Mesothelial cell of epicardium (in vitro differentiated cells): ENCODE measurements around the gene JAM3. TPM values are rescaled to one million over a fixed set of nuclear protein-coding genes. Genes with fewer than 3 reads are reported as not detected.

Experiments used
- DNase-seq, 2 experiments: peaks; one replicate each; pipeline ENCODE4 v3.0.0; 2021; ENCODE audit warnings: low spot score in 2 of 2; ENCODE audit not compliant: unreplicated experiment in 2 of 2
- H3K27ac Mint-ChIP-seq: 2 replicates; pipeline ENCODE4 v1.8.0; 2021; ENCODE audit warnings: mixed read lengths
- H3K27me3 Mint-ChIP-seq: 2 replicates; pipeline ENCODE4 v1.8.0; 2021; ENCODE audit warnings: low read depth, mixed read lengths
- H3K36me3 Mint-ChIP-seq: 2 replicates; pipeline ENCODE4 v1.8.0; 2021; ENCODE audit warnings: mixed read lengths
- H3K4me1 Mint-ChIP-seq: 2 replicates; pipeline ENCODE4 v1.8.0; 2021; ENCODE audit warnings: mixed read lengths
- H3K4me3 Mint-ChIP-seq: 2 replicates; pipeline ENCODE4 v1.8.0; 2021; ENCODE audit warnings: mild to moderate bottlenecking, moderate library complexity, mixed read lengths
- H3K9me3 Mint-ChIP-seq: 2 replicates; pipeline ENCODE4 v1.8.0; 2021; ENCODE audit warnings: mixed read lengths
- total RNA-seq: library from RNA; stranded (reverse); gene quantifications from 3 replicates; pipeline ENCODE4 v1.2.1, GENCODE V29; 2021
- TF ChIP-seq, protein P1 (sequence below): fragments of 200-600 bp; sonication (generic); IDR thresholded peaks from one replicate; pipeline ENCODE4 v1.5.0; 2021; ENCODE audit warnings: antibody characterized with exemption; ENCODE audit not compliant: unreplicated experiment

JAM3 gene
- total RNA-seq, 1 donor from 2014 or later, result 36.2 TPM

DNA sequence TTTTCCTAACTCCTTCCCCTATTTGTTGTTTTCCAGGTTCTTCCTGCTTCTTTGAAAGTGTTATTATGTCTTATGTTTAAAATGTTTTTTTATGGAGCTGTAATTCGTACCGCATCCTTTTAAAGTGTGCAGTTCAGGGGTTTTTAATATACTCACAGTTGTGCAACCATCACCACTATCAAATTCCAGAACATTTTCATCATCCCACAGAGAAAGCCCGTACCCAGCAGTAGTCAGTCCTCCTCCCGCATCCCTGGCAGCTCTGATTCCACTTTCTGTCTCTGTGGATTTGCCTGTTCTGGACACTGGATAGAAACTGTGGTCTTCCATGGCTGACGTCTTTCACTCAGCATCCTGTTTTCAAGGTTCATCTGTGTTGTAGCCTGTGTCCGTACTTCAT is 73.7 kb downstream of the JAM3 start:
- Mint-ChIP-seq H3K4me1 (no peaks in the 10 kb centered on the region), H3K27me3 (no peaks in the 10 kb centered on the region), H3K36me3 (peaks cover 51% of the 10 kb centered on the region), H3K9me3 (peaks cover 27% of the 10 kb centered on the region), H3K4me3 (no peak overlapping the region), H3K27ac (no peak overlapping the region)
- no peak for DNase-seq
- TF ChIP-seq, protein P1, sequence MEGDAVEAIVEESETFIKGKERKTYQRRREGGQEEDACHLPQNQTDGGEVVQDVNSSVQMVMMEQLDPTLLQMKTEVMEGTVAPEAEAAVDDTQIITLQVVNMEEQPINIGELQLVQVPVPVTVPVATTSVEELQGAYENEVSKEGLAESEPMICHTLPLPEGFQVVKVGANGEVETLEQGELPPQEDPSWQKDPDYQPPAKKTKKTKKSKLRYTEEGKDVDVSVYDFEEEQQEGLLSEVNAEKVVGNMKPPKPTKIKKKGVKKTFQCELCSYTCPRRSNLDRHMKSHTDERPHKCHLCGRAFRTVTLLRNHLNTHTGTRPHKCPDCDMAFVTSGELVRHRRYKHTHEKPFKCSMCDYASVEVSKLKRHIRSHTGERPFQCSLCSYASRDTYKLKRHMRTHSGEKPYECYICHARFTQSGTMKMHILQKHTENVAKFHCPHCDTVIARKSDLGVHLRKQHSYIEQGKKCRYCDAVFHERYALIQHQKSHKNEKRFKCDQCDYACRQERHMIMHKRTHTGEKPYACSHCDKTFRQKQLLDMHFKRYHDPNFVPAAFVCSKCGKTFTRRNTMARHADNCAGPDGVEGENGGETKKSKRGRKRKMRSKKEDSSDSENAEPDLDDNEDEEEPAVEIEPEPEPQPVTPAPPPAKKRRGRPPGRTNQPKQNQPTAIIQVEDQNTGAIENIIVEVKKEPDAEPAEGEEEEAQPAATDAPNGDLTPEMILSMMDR, result no peak

DNA sequence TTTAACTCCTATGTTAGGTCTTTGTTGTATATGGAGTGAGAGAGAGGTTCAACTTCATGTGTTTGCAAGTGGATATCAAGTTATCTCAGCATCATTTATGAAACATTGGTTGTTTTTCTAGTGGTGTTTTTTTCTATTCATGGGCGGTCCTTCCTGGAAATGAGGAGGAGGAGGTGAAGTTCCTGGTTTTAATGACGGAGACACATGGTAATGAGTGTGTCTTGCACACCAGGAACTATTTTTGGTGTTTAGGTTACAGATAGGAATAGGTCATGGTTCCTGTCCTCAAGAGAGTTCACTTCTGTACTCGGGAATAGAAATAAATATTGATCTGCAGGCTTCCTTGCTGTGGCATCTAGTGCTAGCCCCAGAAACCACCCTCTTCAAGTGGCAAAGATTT is 74.9 kb downstream of the JAM3 start:
- H3K27me3 Mint-ChIP-seq, result no peaks in the 10 kb centered on the region
- no peak for DNase-seq
- H3K36me3 Mint-ChIP-seq, result peaks cover 56% of the 10 kb centered on the region
- H3K4me1 Mint-ChIP-seq, result no peaks in the 10 kb centered on the region
- no peak overlapping the region for H3K4me3 Mint-ChIP-seq
- H3K9me3 Mint-ChIP-seq, result peaks cover 27% of the 10 kb centered on the region
- TF ChIP-seq, protein P1, result no peak
- no peak overlapping the region for H3K27ac Mint-ChIP-seq

DNA sequence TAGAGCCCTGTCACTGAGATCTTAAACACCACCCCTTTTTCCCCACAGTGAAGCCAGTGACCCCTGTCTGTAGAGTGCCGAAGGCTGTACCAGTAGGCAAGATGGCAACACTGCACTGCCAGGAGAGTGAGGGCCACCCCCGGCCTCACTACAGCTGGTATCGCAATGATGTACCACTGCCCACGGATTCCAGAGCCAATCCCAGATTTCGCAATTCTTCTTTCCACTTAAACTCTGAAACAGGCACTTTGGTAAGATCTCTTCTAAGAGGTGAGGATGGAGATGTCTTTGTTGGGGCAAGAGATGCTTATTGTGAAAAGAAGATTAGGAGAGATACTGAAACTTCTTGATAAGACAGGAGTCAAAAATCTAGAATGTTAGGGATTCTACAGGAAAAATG is 75.9 kb downstream of the JAM3 start:
- DNase-seq, result no peak
- no peak overlapping the region for H3K4me3 Mint-ChIP-seq
- no peak overlapping the region for H3K27ac Mint-ChIP-seq
- peaks cover 27% of the 10 kb centered on the region for H3K9me3 Mint-ChIP-seq
- peaks cover 62% of the 10 kb centered on the region for H3K36me3 Mint-ChIP-seq
- TF ChIP-seq, protein P1, result no peak
- H3K4me1 Mint-ChIP-seq, result no peaks in the 10 kb centered on the region
- H3K27me3 Mint-ChIP-seq, result no peaks in the 10 kb centered on the region

DNA sequence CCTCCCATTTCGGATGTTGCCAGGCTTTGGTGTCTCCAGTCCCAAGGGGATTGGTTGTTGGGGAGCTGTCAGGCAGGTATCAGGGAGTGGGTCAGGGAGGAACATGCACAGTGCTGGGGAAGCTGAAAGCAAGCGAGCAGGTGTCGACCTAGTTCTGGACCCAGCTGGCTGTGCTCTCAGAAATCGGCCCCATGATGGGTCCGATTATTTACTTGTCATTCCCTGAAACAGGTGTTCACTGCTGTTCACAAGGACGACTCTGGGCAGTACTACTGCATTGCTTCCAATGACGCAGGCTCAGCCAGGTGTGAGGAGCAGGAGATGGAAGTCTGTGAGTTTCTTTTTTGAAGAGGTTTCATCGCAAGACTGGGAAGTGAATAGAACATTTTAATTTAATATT is 76.8 kb downstream of the JAM3 start:
- H3K36me3 Mint-ChIP-seq, result peaks cover 62% of the 10 kb centered on the region
- TF ChIP-seq, protein P1, result no peak

DNA sequence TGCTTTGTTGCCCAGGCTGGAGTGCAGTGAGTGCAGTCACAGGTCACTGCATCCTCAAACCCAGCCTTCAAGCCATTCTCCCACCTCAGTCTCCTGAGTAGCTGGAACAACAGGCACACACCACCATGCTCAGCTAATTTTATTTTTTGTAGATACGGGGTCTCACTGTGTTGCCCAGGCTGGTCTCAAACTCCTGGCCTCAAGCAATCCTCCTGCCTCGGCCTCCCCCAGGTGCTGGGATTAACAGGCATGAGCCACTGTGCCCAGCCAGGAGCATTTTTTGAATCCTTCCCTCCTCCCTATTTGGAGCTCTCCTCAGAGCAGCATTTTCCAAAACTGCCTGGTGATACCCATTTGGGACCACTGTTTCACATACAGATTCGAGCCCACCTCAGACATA is 77.7 kb downstream of the JAM3 start:
- no peaks in the 10 kb centered on the region for H3K4me1 Mint-ChIP-seq
- no peak for DNase-seq
- H3K36me3 Mint-ChIP-seq, result peaks cover 55% of the 10 kb centered on the region
- H3K9me3 Mint-ChIP-seq, result peaks cover 27% of the 10 kb centered on the region
- H3K27me3 Mint-ChIP-seq, result no peaks in the 10 kb centered on the region
- TF ChIP-seq, protein P1, result no peak
- no peak overlapping the region for H3K4me3 Mint-ChIP-seq
- H3K27ac Mint-ChIP-seq, result no peak overlapping the region

More for the DNA sequence above, 76.8 kb downstream of the JAM3 start:
- H3K4me1 Mint-ChIP-seq, result no peaks in the 10 kb centered on the region
- no peak overlapping the region for H3K4me3 Mint-ChIP-seq
- no peak for DNase-seq
- H3K27ac Mint-ChIP-seq, result no peak overlapping the region
- H3K27me3 Mint-ChIP-seq, result no peaks in the 10 kb centered on the region
- H3K9me3 Mint-ChIP-seq, result peaks cover 27% of the 10 kb centered on the region

DNA sequence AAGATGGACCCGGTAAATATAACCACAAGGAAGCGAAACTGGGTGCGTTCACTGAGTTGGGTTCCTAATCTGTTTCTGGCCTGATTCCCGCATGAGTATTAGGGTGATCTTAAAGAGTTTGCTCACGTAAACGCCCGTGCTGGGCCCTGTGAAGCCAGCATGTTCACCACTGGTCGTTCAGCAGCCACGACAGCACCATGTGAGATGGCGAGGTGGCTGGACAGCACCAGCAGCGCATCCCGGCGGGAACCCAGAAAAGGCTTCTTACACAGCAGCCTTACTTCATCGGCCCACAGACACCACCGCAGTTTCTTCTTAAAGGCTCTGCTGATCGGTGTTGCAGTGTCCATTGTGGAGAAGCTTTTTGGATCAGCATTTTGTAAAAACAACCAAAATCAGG is 80.5 kb downstream of the JAM3 start:
- Mint-ChIP-seq H3K36me3 (peaks cover 33% of the 10 kb centered on the region), H3K27ac (no peak overlapping the region), H3K4me1 (no peaks in the 10 kb centered on the region)

More for the DNA sequence above, 80.5 kb downstream of the JAM3 start:
- DNase-seq, result no peak
- Mint-ChIP-seq H3K27me3 (no peaks in the 10 kb centered on the region), H3K4me3 (no peak overlapping the region), H3K9me3 (peaks cover 6% of the 10 kb centered on the region)
- TF ChIP-seq, protein P1, result no peak
